Mucosa of gallbladder (tissue), 1 donor: ENCODE results near the gene FOXP2. TPM values are rescaled to one million over a fixed set of nuclear protein-coding genes. Genes with fewer than 3 reads are reported as not detected.
"Not testable (repeated sequence)": the region's sequence is repeated elsewhere in the genome, so short reads cannot be mapped to it uniquely, and the experiment has no call there.

Experiments used
- DNase-seq: peaks from one replicate; pipeline ENCODE4 v3.0.0-alpha.2; 2020; ENCODE audit warnings: low spot score
- total RNA-seq: library from RNA; stranded (reverse); gene quantifications from one replicate; pipeline ENCODE4 v1.2.1, GENCODE V29; 2021
- donor health status: DM: no; HTN: no; CAD: no.

FOXP2 gene
- total RNA-seq, 1 donor from 2014 or later = 10.1 TPM

GRCh38 chr7:114588506-114588905, 173.9 kb downstream of the FOXP2 start:
- no peak for DNase-seq

GRCh38 chr7:114589436-114589835, 174.8 kb downstream of the FOXP2 start:
- DNase-seq = no peak

- DNase-seq = no peak
These were observed 175.7 kb downstream of the FOXP2 start for GRCh38 chr7:114590298-114590697.

GRCh38 chr7:114598946-114599345, 184.3 kb downstream of the FOXP2 start:
- no peak for DNase-seq

GRCh38 chr7:114606100-114606499, 191.5 kb downstream of the FOXP2 start:
- no peak for DNase-seq

DNA sequence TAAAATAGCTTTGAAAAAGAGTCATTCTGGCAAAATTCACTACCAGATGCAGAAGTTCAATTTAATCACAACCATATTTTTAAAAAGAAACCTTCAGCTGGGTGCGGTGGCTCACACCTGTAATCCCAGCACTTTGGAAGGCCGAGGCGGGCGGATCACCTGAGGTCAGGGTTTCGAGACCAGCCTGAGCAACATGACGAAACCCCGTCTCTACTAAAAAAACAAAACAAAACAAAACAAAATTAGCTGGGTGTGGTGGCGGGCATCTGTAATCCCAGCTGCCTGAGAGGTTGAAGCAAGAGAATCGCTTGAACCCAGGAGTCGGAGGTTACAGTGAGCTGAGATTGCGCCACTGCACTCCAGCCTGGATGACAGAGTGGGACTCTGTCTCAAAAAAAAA, 194.2 kb downstream of the FOXP2 start:
- not testable (repeated sequence) for DNase-seq

- no peak for DNase-seq
These were observed 205.6 kb downstream of the FOXP2 start for GRCh38 chr7:114620208-114620607.

DNA sequence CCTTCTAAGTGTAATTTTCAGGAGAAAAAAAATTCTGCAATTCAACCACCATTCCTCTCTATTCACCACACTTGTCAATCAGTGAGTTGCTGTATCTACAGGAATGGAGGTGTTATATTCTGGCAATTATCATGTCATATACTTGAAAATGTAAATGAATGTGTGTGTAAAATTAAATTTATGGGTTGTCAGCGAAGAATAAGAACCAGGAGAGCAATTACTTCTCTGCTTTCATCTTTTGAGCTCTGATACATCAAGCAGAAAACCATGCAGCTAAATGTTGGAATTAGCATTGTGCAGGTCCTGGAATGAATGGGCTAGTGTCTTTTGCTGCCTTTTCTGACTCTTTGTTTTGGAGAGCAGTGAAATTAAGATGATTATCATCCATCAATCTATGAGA, 207.6 kb downstream of the FOXP2 start:
- no peak for DNase-seq

- no peak for DNase-seq
These were observed 208.5 kb downstream of the FOXP2 start for GRCh38 chr7:114623146-114623545.

GRCh38 chr7:114627231-114627630, 212.6 kb downstream of the FOXP2 start:
- no peak for DNase-seq

GRCh38 chr7:114628362-114628761, 213.7 kb downstream of the FOXP2 start:
- no peak for DNase-seq

DNA sequence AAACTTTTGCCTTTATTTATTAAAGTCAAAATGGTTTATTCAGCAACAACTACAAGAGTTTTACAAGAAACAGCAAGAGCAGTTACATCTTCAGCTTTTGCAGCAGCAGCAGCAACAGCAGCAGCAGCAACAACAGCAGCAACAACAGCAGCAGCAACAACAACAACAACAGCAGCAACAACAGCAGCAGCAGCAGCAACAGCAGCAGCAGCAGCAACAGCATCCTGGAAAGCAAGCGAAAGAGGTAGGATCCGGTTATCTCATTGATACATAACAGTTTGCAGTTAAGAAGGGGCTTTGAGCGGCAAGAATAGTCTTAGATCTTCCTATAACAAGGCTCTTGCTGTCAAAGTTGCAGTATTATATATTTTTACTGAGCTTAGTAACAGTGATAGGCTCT, 215.1 kb downstream of the FOXP2 start:
- DNase-seq = no peak

GRCh38 chr7:114630201-114630990, 215.8 kb downstream of the FOXP2 start:
- no peak for DNase-seq

GRCh38 chr7:114631249-114631822, 216.7 kb downstream of the FOXP2 start:
- DNase-seq = no peak

- no peak for DNase-seq
These were observed 224.8 kb downstream of the FOXP2 start for GRCh38 chr7:114639451-114639850.

DNA sequence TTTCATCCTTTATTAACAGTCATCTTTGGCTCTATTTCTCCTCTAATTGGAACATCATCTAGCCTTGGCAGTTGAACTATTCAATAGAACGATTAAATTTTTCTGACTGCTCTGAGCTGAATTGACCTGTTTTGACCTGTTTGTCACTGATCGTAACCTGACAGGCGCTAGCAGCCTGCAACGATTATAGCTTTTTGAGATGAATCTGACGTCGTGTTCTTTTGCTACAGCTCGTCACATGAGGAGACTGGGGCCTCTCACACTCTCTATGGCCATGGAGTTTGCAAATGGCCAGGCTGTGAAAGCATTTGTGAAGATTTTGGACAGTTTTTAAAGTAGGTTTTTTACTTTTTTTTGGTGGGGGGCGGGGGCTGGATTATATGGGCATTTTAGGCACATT, 229.8 kb downstream of the FOXP2 start:
- DNase-seq = no peak

GRCh38 chr7:114645451-114645850, 230.8 kb downstream of the FOXP2 start:
- no peak for DNase-seq

DNA sequence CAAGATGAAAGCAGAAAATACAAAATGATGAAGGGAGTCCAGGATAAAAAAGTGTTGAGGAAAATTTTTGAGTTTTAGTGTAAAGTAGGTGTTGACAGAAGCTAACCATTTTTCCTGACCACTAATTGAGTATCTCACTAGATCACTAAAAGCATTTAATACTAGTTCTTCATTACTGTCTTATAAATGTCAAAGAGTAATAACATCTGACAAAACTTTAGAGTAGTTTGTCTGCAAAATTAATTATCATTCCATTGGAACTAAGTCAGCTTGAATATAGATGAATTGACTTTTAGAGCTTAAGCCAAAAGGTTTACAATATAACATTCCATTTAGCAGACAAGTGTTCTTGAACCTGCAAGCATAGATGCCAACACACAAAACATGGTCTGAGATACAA, 232.9 kb downstream of the FOXP2 start:
- no peak for DNase-seq

- DNase-seq = no peak
These were observed 233.5 kb downstream of the FOXP2 start for GRCh38 chr7:114648117-114648516.

DNA sequence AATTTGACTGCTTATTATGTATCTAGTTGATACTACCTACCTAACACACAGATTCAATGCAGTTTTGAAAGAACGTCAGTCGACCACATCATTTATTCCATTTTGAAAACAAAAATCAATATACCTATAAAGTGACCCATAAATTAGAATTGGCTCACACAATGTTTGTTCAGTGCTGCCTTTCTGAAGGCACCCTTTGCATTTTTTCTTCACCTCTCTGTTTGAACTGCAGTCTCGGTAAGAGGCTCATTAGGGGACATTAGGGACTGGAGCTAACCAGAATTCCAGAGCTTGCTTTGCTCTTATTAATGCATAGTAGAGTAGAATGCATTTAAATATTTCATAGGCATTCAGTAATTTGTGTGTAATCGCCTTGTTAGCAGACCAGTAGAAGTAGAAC, 234.1 kb downstream of the FOXP2 start:
- no peak for DNase-seq

DNA sequence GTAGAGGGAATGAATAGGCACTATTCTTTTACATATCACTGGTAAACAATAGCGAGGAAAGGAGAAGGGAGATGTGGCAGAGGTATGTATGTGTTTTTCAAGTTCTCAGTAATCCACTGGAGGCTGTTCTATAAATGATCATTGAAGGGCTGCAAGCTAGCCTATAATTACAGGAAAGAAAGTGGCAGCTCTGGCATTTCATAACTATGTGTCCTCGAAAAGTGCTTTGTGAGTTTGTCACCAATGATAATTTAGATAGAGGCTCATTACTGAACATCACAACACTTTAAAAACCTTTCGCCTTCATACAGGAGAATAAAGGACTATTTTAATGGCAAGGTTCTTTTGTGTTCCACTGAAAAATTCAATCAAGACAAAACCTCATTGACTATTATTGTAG, 235.1 kb downstream of the FOXP2 start:
- DNase-seq = no peak

DNA sequence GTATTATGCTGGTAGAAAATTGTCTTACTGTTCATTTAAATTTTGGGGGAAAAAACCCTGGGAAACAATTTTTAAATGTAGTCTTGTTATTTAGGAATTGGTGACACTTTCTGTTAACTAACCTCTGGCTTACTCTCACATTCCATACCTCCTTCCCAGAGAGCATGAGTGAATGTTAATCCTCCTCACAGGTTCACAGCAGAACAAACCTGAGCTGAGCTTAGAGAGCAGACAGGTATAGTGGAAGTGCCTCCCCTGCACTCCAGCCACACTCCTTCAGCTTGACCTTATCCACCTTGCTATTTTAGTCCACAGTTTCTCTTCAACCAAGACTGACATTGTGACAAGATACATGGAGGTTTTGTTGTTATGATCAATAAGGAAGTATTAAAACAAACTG, 235.9 kb downstream of the FOXP2 start:
- DNase-seq = no peak

GRCh38 chr7:114652041-114652440, 237.4 kb downstream of the FOXP2 start:
- DNase-seq = no peak
